SK-N-SH (cell line): ENCODE measurements around the gene RPL18. TPM values are rescaled to one million over a fixed set of nuclear protein-coding genes. Genes with fewer than 3 reads are reported as not detected.

Experiments
- CTCF ChIA-PET: fragments of 300-600, 350-600 bp; formaldehyde crosslinking; extraction: SDS; loops from one replicate; lab custom pipeline; 2021; lab: Yijun Ruan, JAX
- POLR2A ChIA-PET: fragments of 350-600 bp; sonication (Branson Sonifier 250); formaldehyde crosslinking; extraction: SDS; loops from one replicate; lab custom pipeline; 2020; ENCODE audit warnings: antibody characterized with exemption, inconsistent platforms; lab: Yijun Ruan, JAX
- DNase-seq: peaks from one replicate; pipeline ENCODE4 v3.0.0; 2012
- H2AFZ ChIP-seq: fragments of 200-600 bp; sonication (generic); 2 replicates; pipeline ENCODE4 v1.8.1; 2016; ENCODE audit warnings: antibody characterized with exemption, mild to moderate bottlenecking, low read depth
- H3F3A ChIP-seq: fragments of 200-600 bp; sonication (generic); replicated peaks from 2 replicates; pipeline ENCODE3; 2016; ENCODE audit warnings: antibody characterized with exemption, mild to moderate bottlenecking; ENCODE audit not compliant: insufficient read depth
- H3K27ac ChIP-seq, 2 experiments: fragments of 200-500 bp in 1 of 2; fragments of 200-600 bp in 1 of 2; sonication (Bioruptor generic) in 1 of 2; sonication (generic), shearing (Covaris generic) in 1 of 2; 2 replicates each; pipeline versions ENCODE4 v1.5.1 to v1.6.1; 2014 to 2016; ENCODE audit warnings: low read depth in 2 of 2, inconsistent platforms in 1 of 2, low read length in 1 of 2, mild to moderate bottlenecking in 1 of 2, mixed read lengths in 1 of 2
- H3K27me3 ChIP-seq: fragments of 200-600 bp; sonication (generic), shearing (Covaris generic); 2 replicates; pipeline ENCODE4 v1.6.1; 2016; ENCODE audit warnings: mixed run types; ENCODE audit not compliant: insufficient read depth
- H3K36me3 ChIP-seq, 2 experiments: fragments of 200-500 bp in 1 of 2; fragments of 200-600 bp in 1 of 2; sonication (Bioruptor generic) in 1 of 2; sonication (generic) in 1 of 2; replicated peaks in 1 of 2; 2 replicates each; pipeline versions ENCODE3 to v1.5.1; 2014 to 2016; ENCODE audit warnings: low read length in 1 of 2, mild to moderate bottlenecking in 1 of 2; ENCODE audit not compliant: insufficient read depth in 2 of 2, control insufficient read depth in 1 of 2
- H3K4me1 ChIP-seq, 2 experiments: fragments of 200-500 bp in 1 of 2; fragments of 200-600 bp in 1 of 2; sonication (Bioruptor generic) in 1 of 2; sonication (generic), shearing (Covaris generic) in 1 of 2; 2 replicates each; pipeline versions ENCODE4 v1.5.1 to v1.6.1; 2014 to 2016; ENCODE audit warnings: low read depth in 1 of 2, low read length in 1 of 2, mixed run types in 1 of 2; ENCODE audit not compliant: insufficient read depth in 2 of 2, control insufficient read depth in 1 of 2
- H3K4me2 ChIP-seq: fragments of 200-600 bp; sonication (generic), shearing (Covaris generic); 2 replicates; pipeline ENCODE4 v1.6.1; 2017; ENCODE audit warnings: mixed run types
- H3K4me3 ChIP-seq, 2 experiments: fragments of 200-500 bp in 1 of 2; fragments of 200-600 bp in 1 of 2; sonication (Bioruptor generic) in 1 of 2; sonication (generic), shearing (Covaris generic) in 1 of 2; 2 replicates each; pipeline versions ENCODE4 v1.5.1 to v1.8.1; 2014 to 2016; ENCODE audit warnings: low read depth in 2 of 2, inconsistent platforms in 1 of 2, low read length in 1 of 2, mild to moderate bottlenecking in 1 of 2, mixed read lengths in 1 of 2, moderate library complexity in 1 of 2
- H3K79me2 ChIP-seq: fragments of 200-600 bp; sonication (generic); 2 replicates; pipeline ENCODE4 v1.8.1; 2017; ENCODE audit warnings: mild to moderate bottlenecking; ENCODE audit not compliant: insufficient read depth
- H3K9ac ChIP-seq: fragments of 200-600 bp; sonication (generic); 2 replicates; pipeline ENCODE4 v1.6.1; 2017; ENCODE audit warnings: mixed run types
- H3K9me2 ChIP-seq: fragments of 200-600 bp; sonication (generic); 2 replicates; pipeline ENCODE4 v1.6.1; 2017; ENCODE audit warnings: mixed run types
- H3K9me3 ChIP-seq: fragments of 200-600 bp; sonication (generic); 2 replicates; pipeline ENCODE4 v1.6.1; 2017; ENCODE audit warnings: mixed run types, mild to moderate bottlenecking, moderate library complexity
- H4K20me1 ChIP-seq: fragments of 200-600 bp; sonication (generic); 2 replicates; pipeline ENCODE4 v1.6.1; 2017; ENCODE audit warnings: mild to moderate bottlenecking, mixed run types; ENCODE audit not compliant: insufficient read depth
- CTCF ChIP-seq: fragments of 200-600 bp; sonication (generic); IDR thresholded peaks from 2 replicates; pipeline ENCODE4 v1.6.1; 2017; ENCODE audit warnings: antibody characterized with exemption, mild to moderate bottlenecking, moderate library complexity
- FOXJ3 ChIP-seq: sonication (generic); formaldehyde crosslinking; IDR thresholded peaks from 2 replicates; pipeline ENCODE4 v1.5.1; 2020; ENCODE audit warnings: mild to moderate bottlenecking, missing genetic modification reagents
- GABPA ChIP-seq: IDR thresholded peaks from 2 replicates; pipeline ENCODE4 v1.4.0; 2012; ENCODE audit warnings: low read depth, mild to moderate bottlenecking
- GATA2 ChIP-seq: sonication (generic); formaldehyde crosslinking; IDR thresholded peaks from 2 replicates; pipeline ENCODE4 v1.5.0; 2020; ENCODE audit warnings: mild to moderate bottlenecking, missing genetic modification reagents
- IRF3 ChIP-seq: fragments of 150-350 bp; IDR thresholded peaks from 2 replicates; pipeline ENCODE4 v1.6.1; 2016; ENCODE audit warnings: mild to moderate bottlenecking, low read depth, low read length
- MAX ChIP-seq: IDR thresholded peaks from 2 replicates; pipeline ENCODE4 v1.4.0; 2012; ENCODE audit warnings: low read depth
- NFIC ChIP-seq: IDR thresholded peaks from 2 replicates; pipeline ENCODE4 v1.4.0; 2012; ENCODE audit warnings: borderline replicate concordance
- NRF1 ChIP-seq: IDR thresholded peaks from 2 replicates; pipeline ENCODE4 v1.6.1; 2012; ENCODE audit warnings: low read depth, mild to moderate bottlenecking, low read length
- POLR2AphosphoS5 ChIP-seq: IDR thresholded peaks from 2 replicates; pipeline ENCODE4 v1.6.1; 2012; ENCODE audit warnings: low read depth, low read length
- RCOR1 ChIP-seq: fragments of 150-350 bp; IDR thresholded peaks from 2 replicates; pipeline ENCODE4 v1.6.1; 2017; ENCODE audit warnings: antibody characterized with exemption, low read length
- SMC3 ChIP-seq: IDR thresholded peaks from 2 replicates; pipeline ENCODE4 v1.6.1; 2012; ENCODE audit warnings: low read depth, low read length, improper control_type of control experiment
- USF1 ChIP-seq: IDR thresholded peaks from 2 replicates; pipeline ENCODE4 v1.4.0; 2012; ENCODE audit warnings: low read depth, borderline replicate concordance
- YY1 ChIP-seq: IDR thresholded peaks from 2 replicates; pipeline ENCODE4 v1.4.0; 2012; ENCODE audit warnings: low read depth, mild to moderate bottlenecking
- ZBTB33 ChIP-seq: IDR thresholded peaks from 2 replicates; pipeline ENCODE4 v1.4.0; 2012; ENCODE audit warnings: low read depth, borderline replicate concordance
- WGBS: methylation state at CpG from one replicate; pipeline ENCODE4 v1.1.6; 2017; ENCODE audit warnings: low lambda C conversion rate; 5-methylcytosine and 5-hydroxymethylcytosine counted together
- polyA plus RNA-seq, 3 experiments: library from polyadenylated mRNA; depleted of rRNA; stranded (reverse); fragments of >200 nt; gene quantifications; 2 replicates each; pipeline ENCODE4 v1.2.3, GENCODE V29; 2012

Gene RPL18
- polyA plus RNA-seq, 1 of the 3 experiments (the other 2 are of a cell fraction) = 2,225 TPM

GRCh38 chr19:48575931-48576622 lies 42.9 kb downstream of the RPL18 start:
- Histone ChIP-seq H3K9ac (no peak overlapping the region), H3K9me2 (no peaks in the 10 kb centered on the region), H3K27me3 (no peaks in the 10 kb centered on the region), H3K9me3 (no peaks in the 10 kb centered on the region), H3K4me1 (peaks cover 0 to 4% of the 10 kb centered on the region in 2 experiments; a peak in 3 of 4 replicates), H2AFZ (no peak overlapping the region; the same call in 1 of the 2 replicates), H3K27ac (no peak overlapping the region), H3K4me3 (no peak overlapping the region), H3K36me3 (no peaks in the 10 kb centered on the region), H3K79me2 (no peaks in the 10 kb centered on the region), H3K4me2 (no peak overlapping the region), H3F3A (peaks cover 3% of the 10 kb centered on the region), H4K20me1 (no peaks in the 10 kb centered on the region)
- ChIA-PET CTCF (interaction anchor here (1.5 kb wide), 1 partner anchor 13 kb away, joined by 3 read pairs; no protein-coding TSS in a partner anchor), POLR2A (no interaction called here)
- no peak for DNase-seq
- WGBS = 60% methylated on average over 23 of the region's 23 CpGs
- no peak for TF ChIP-seq GATA2
- no peak for TF ChIP-seq RCOR1
- no peak for TF ChIP-seq YY1
- no peak for TF ChIP-seq FOXJ3 (CRISPR knock-in tag)
- TF ChIP-seq CTCF = no peak
- TF ChIP-seq USF1 = no peak
- TF ChIP-seq NRF1 = no peak
- no peak for TF ChIP-seq ZBTB33
- no peak for TF ChIP-seq SMC3
- TF ChIP-seq GABPA = no peak
- TF ChIP-seq IRF3 = no peak
- TF ChIP-seq NFIC = no peak
- TF ChIP-seq POLR2AphosphoS5 = no peak
- TF ChIP-seq MAX = no peak
